Muscle layer of duodenum (tissue), 2 donors: ENCODE data around the gene SLC25A11.
A peak's percentile ranks its signal among the peaks of the same experiment; 100 is the strongest.

Experiments
- H3K27ac ChIP-seq: one replicate; pipeline ENCODE4 v1.7.0; 2013; ENCODE audit warnings: mild to moderate bottlenecking, low read length
- H3K27me3 ChIP-seq: one replicate; pipeline ENCODE4 v1.7.0; 2013; ENCODE audit warnings: low read depth, mild to moderate bottlenecking, control low read depth, low read length
- H3K36me3 ChIP-seq, 2 donors: one replicate each; pipeline ENCODE4 v1.7.0; 2013; ENCODE audit warnings: low read length in 2 of 2, control low read depth in 1 of 2, mild to moderate bottlenecking in 1 of 2; ENCODE audit not compliant: insufficient read depth in 2 of 2, control insufficient read depth in 1 of 2
- H3K4me1 ChIP-seq, 2 donors: one replicate each; pipeline ENCODE4 v1.7.0; 2013; ENCODE audit warnings: low read length in 2 of 2, mild to moderate bottlenecking in 2 of 2, control low read depth in 1 of 2, moderate library complexity in 1 of 2; ENCODE audit not compliant: insufficient read depth in 2 of 2, control insufficient read depth in 1 of 2
- H3K4me3 ChIP-seq, 2 donors: one replicate each; pipeline ENCODE4 v1.7.0; 2013; ENCODE audit warnings: low read length in 2 of 2, low read depth in 1 of 2, mild to moderate bottlenecking in 1 of 2
- H3K9me3 ChIP-seq, 2 donors: one replicate each; pipeline ENCODE4 v1.7.0; 2013; ENCODE audit warnings: low read length in 2 of 2, control low read depth in 1 of 2, mild to moderate bottlenecking in 1 of 2; ENCODE audit not compliant: control insufficient read depth in 1 of 2
- donor health status: healthy.

Gene SLC25A11

GRCh38 chr17:4972752-4973151, 32.9 kb upstream of the SLC25A11 start:
- Histone ChIP-seq H3K4me3 (no peak overlapping the region), H3K4me1 (peaks cover 11 to 42% of the 10 kb centered on the region in 2 donors), H3K9me3 (no peaks in the 10 kb centered on the region), H3K27ac (no peak overlapping the region), H3K36me3 (peaks cover 46 to 51% of the 10 kb centered on the region in 2 donors), H3K27me3 (no peaks in the 10 kb centered on the region)

- Histone ChIP-seq H3K27ac (peak overlapping the region; percentile 39), H3K4me3 (no peak overlapping the region), H3K4me1 (peaks cover 11 to 42% of the 10 kb centered on the region in 2 donors), H3K36me3 (peaks cover 42 to 49% of the 10 kb centered on the region in 2 donors), H3K9me3 (no peaks in the 10 kb centered on the region), H3K27me3 (no peaks in the 10 kb centered on the region)
Measured at GRCh38 chr17:4972322-4972721, 32.5 kb upstream of the SLC25A11 start.

GRCh38 chr17:4971826-4972225, 32.0 kb upstream of the SLC25A11 start:
- Histone ChIP-seq H3K9me3 (no peaks in the 10 kb centered on the region), H3K4me3 (no peak overlapping the region), H3K27me3 (no peaks in the 10 kb centered on the region), H3K27ac (peak overlapping the region; percentile 39), H3K36me3 (peaks cover 38 to 45% of the 10 kb centered on the region in 2 donors), H3K4me1 (peaks cover 11 to 42% of the 10 kb centered on the region in 2 donors)

- Histone ChIP-seq H3K4me3 (no peak overlapping the region), H3K9me3 (no peaks in the 10 kb centered on the region), H3K27me3 (no peaks in the 10 kb centered on the region), H3K4me1 (peaks cover 15 to 46% of the 10 kb centered on the region in 2 donors), H3K27ac (peak overlapping the region; percentile 89), H3K36me3 (peaks cover 35 to 46% of the 10 kb centered on the region in 2 donors)
Measured at GRCh38 chr17:4970273-4970672, 30.4 kb upstream of the SLC25A11 start.

- Histone ChIP-seq H3K27me3 (no peaks in the 10 kb centered on the region), H3K4me3 (peak overlapping the region; percentile 72 to 90), H3K36me3 (peaks cover 35 to 41% of the 10 kb centered on the region in 2 donors), H3K27ac (peak overlapping the region; percentile 89), H3K4me1 (peaks cover 15 to 47% of the 10 kb centered on the region in 2 donors), H3K9me3 (no peaks in the 10 kb centered on the region)
Measured at GRCh38 chr17:4969551-4970173, 29.8 kb upstream of the SLC25A11 start.

GRCh38 chr17:4969047-4969550, 29.3 kb upstream of the SLC25A11 start:
- Histone ChIP-seq H3K4me3 (peak overlapping the region; percentile 72 to 90), H3K27ac (peak overlapping the region; percentile 89), H3K27me3 (no peaks in the 10 kb centered on the region), H3K4me1 (peaks cover 15 to 46% of the 10 kb centered on the region in 2 donors), H3K36me3 (peaks cover 32 to 36% of the 10 kb centered on the region in 2 donors), H3K9me3 (no peaks in the 10 kb centered on the region)

- peaks cover 15 to 40% of the 10 kb centered on the region in 2 donors for H3K4me1 ChIP-seq
- H3K4me3 ChIP-seq: peak overlapping the region; percentile 72 to 90
- no peaks in the 10 kb centered on the region for H3K27me3 ChIP-seq
- H3K36me3 ChIP-seq: peaks cover 28 to 32% of the 10 kb centered on the region in 2 donors
- no peaks in the 10 kb centered on the region for H3K9me3 ChIP-seq
- peak overlapping the region; percentile 89 for H3K27ac ChIP-seq
Measured at GRCh38 chr17:4968486-4969046, 28.7 kb upstream of the SLC25A11 start.

GRCh38 chr17:4967539-4968485, 28.0 kb upstream of the SLC25A11 start, which contains the start of gene SPAG7:
Gene SPAG7 (minus strand): TSS chr17:4967817. CDS start chr17:4967804, 13 bp downstream.
- H3K27ac ChIP-seq: peak within 1 kb of the TSS; percentile 98
- H3K4me1 ChIP-seq: peaks cover 15 to 33% of the 10 kb centered on the region in 2 donors
- no peaks in the 10 kb centered on the region for H3K9me3 ChIP-seq
- no peaks in the 10 kb centered on the region for H3K27me3 ChIP-seq
- H3K36me3 ChIP-seq: peaks cover 22 to 24% of the 10 kb centered on the region in 2 donors
- peak within 1 kb of the TSS; percentile 72 to 90 for H3K4me3 ChIP-seq

GRCh38 chr17:4966844-4967538, 27.1 kb upstream of the SLC25A11 start:
- H3K36me3 ChIP-seq: peaks cover 13 to 16% of the 10 kb centered on the region in 2 donors
- H3K27me3 ChIP-seq: no peaks in the 10 kb centered on the region
- peaks cover 15 to 32% of the 10 kb centered on the region in 2 donors for H3K4me1 ChIP-seq
- no peaks in the 10 kb centered on the region for H3K9me3 ChIP-seq
- H3K27ac ChIP-seq: peak overlapping the region; percentile 98
- H3K4me3 ChIP-seq: peak overlapping the region; percentile 72 to 90

- Histone ChIP-seq H3K27ac (no peak overlapping the region), H3K4me3 (no peak overlapping the region)
Measured at GRCh38 chr17:4965311-4965986, 25.6 kb upstream of the SLC25A11 start.

More at GRCh38 chr17:4965311-4965986, 25.6 kb upstream of the SLC25A11 start:
- Histone ChIP-seq H3K36me3 (peaks cover 17 to 20% of the 10 kb centered on the region in 2 donors), H3K9me3 (no peaks in the 10 kb centered on the region), H3K4me1 (peaks cover 15 to 25% of the 10 kb centered on the region in 2 donors), H3K27me3 (no peaks in the 10 kb centered on the region)
